ENCODE results near the gene YES1.

- TF ChIP-seq POLR2A (IDR thresholded peaks at IDR 0.05; ENCODE audit: low read depth, low read length) (no peak), CTCF (IDR thresholded peaks at IDR 0.05; ENCODE audit: extremely low read depth in 1 of 2, insufficient read depth in 1 of 2, low read depth in 1 of 2, low read length in 2 of 2) (no peak), EZH2 (IDR thresholded peaks at IDR 0.05; ENCODE audit: borderline replicate concordance, low read depth, low read length, severe bottlenecking) (no peak), POLR2AphosphoS5 (IDR thresholded peaks at IDR 0.05; ENCODE audit: insufficient read depth, low read depth, low read length) (no peak), FOS (IDR thresholded peaks at IDR 0.05; ENCODE audit: borderline replicate concordance, insufficient read depth, low read length) (no peak), GATA2 (IDR thresholded peaks at IDR 0.05; ENCODE audit: insufficient read depth, insufficient read length, low read depth, low read length) (no peak), JUN (IDR thresholded peaks at IDR 0.05; ENCODE audit: borderline replicate concordance, insufficient read depth, insufficient read length, low read depth) (no peak)
Measured at GRCh38 chr18:841647-842370, 29.8 kb upstream of the YES1 start.

Measured in endothelial cell of umbilical vein (primary cell).